HepG2 (cell line): Measurements from ENCODE around the gene SREBF1. TPM values are rescaled to one million over a fixed set of nuclear protein-coding genes. Genes with fewer than 3 reads are reported as not detected.
A peak's percentile ranks its signal among the peaks of the same experiment; 100 is the strongest.

Source experiments
- ARHGAP35 ChIP-seq: sonication (generic); formaldehyde crosslinking; IDR thresholded peaks from 2 replicates; pipeline ENCODE4 v1.9.0; 2022; ENCODE audit warnings: mild to moderate bottlenecking, inconsistent platforms, moderate library complexity, missing genetic modification reagents, borderline replicate concordance
- ARNT2 ChIP-seq: sonication (generic); formaldehyde crosslinking; IDR thresholded peaks from 2 replicates; pipeline ENCODE4 v1.8.0; 2022; ENCODE audit warnings: mild to moderate bottlenecking, low read depth, missing genetic modification reagents, moderate library complexity
- CBX5 ChIP-seq: sonication (generic); formaldehyde crosslinking; IDR thresholded peaks from 2 replicates; pipeline ENCODE4 v1.4.0; 2020; ENCODE audit warnings: missing genetic modification reagents, borderline replicate concordance
- CCAR2 ChIP-seq: fragments of 200-400 bp; formaldehyde crosslinking; optimal IDR thresholded peaks from 2 replicates; pipeline ENCODE3; 2018; ENCODE audit warnings: low read depth, mild to moderate bottlenecking, low read length, moderate library complexity
- GLI4 ChIP-seq: sonication (generic); formaldehyde crosslinking; IDR thresholded peaks from 2 replicates; pipeline ENCODE4 v1.5.1; 2020; ENCODE audit warnings: missing genetic modification reagents, mild to moderate bottlenecking, moderate library complexity, borderline replicate concordance
- GPN1 ChIP-seq: sonication (generic); formaldehyde crosslinking; IDR thresholded peaks from 2 replicates; pipeline ENCODE4 v1.5.1; 2020; ENCODE audit warnings: missing genetic modification reagents, borderline replicate concordance
- KLF15 ChIP-seq: sonication (generic); formaldehyde crosslinking; IDR thresholded peaks from 2 replicates; pipeline ENCODE4 v1.8.1; 2023; ENCODE audit warnings: borderline replicate concordance, mild to moderate bottlenecking, inconsistent platforms, missing genetic modification reagents, mixed read lengths
- MAZ ChIP-seq, 2 experiments: sonication (generic) in 1 of 2; formaldehyde crosslinking in 1 of 2; IDR thresholded peaks; 2 replicates each; pipeline versions ENCODE4 v1.5.0 to v1.6.1; 2012 to 2020; ENCODE audit warnings: low read depth in 2 of 2, mild to moderate bottlenecking in 2 of 2, borderline replicate concordance in 1 of 2, improper control_type of control experiment in 1 of 2, low read length in 1 of 2, missing genetic modification reagents in 1 of 2, moderate library complexity in 1 of 2
- PLRG1 ChIP-seq: fragments of 450-650 bp; conservative IDR thresholded peaks from 2 replicates; pipeline ENCODE4 v1.6.1; 2016
- REST ChIP-seq, 2 experiments: IDR thresholded peaks; 2 replicates each; pipeline ENCODE4 v1.6.1; 2011 to 2012; ENCODE audit warnings: low read length in 2 of 2, borderline replicate concordance in 1 of 2, low read depth in 1 of 2, mild to moderate bottlenecking in 1 of 2, moderate library complexity in 1 of 2
- RFXAP ChIP-seq: sonication (generic); formaldehyde crosslinking; IDR thresholded peaks from 2 replicates; pipeline ENCODE4 v1.4.0; 2020; ENCODE audit warnings: missing genetic modification reagents, borderline replicate concordance
- SKI ChIP-seq: fragments of 450-650 bp; IDR thresholded peaks from one replicate; pipeline ENCODE4 v1.6.1; 2018; ENCODE audit warnings: mild to moderate bottlenecking; ENCODE audit not compliant: partially characterized antibody
- SMAD3 ChIP-seq: sonication (generic); formaldehyde crosslinking; IDR thresholded peaks from 2 replicates; pipeline ENCODE4 v1.4.0; 2020; ENCODE audit warnings: missing genetic modification reagents
- SP1 ChIP-seq, 2 experiments: fragments of 450-650 bp in 1 of 2; sonication (generic) in 1 of 2; formaldehyde crosslinking in 1 of 2; IDR thresholded peaks; 2 replicates each; pipeline versions ENCODE4 v1.4.0 to v1.6.1; 2016 to 2020; ENCODE audit warnings: missing genetic modification reagents in 1 of 2
- ZNF260 ChIP-seq: sonication (generic); formaldehyde crosslinking; IDR thresholded peaks from 2 replicates; pipeline ENCODE4 v1.4.0; 2020; ENCODE audit warnings: missing genetic modification reagents, low read depth, mild to moderate bottlenecking, borderline replicate concordance
- ZNF282 ChIP-seq: fragments of 450-650 bp; IDR thresholded peaks from 2 replicates; pipeline ENCODE4 v1.6.1; 2018; ENCODE audit not compliant: partially characterized antibody
- ZNF383 ChIP-seq: sonication (generic); formaldehyde crosslinking; IDR thresholded peaks from 2 replicates; pipeline ENCODE4 v1.4.0; 2020; ENCODE audit warnings: missing genetic modification reagents, mild to moderate bottlenecking, borderline replicate concordance
- ZNF569 ChIP-seq: sonication (generic); formaldehyde crosslinking; IDR thresholded peaks from 2 replicates; pipeline ENCODE4 v1.5.0; 2020; ENCODE audit warnings: mild to moderate bottlenecking, missing genetic modification reagents, moderate library complexity, borderline replicate concordance
- ZNF660 ChIP-seq: sonication (generic); formaldehyde crosslinking; IDR thresholded peaks from 2 replicates; pipeline ENCODE4 v1.5.1; 2020; ENCODE audit warnings: mild to moderate bottlenecking, low read depth, missing genetic modification reagents, borderline replicate concordance
- ZNF775 ChIP-seq: sonication (generic); formaldehyde crosslinking; IDR thresholded peaks from 2 replicates; pipeline ENCODE4 v1.4.0; 2020; ENCODE audit warnings: missing genetic modification reagents, mild to moderate bottlenecking, moderate library complexity, borderline replicate concordance
- ZNF83 ChIP-seq: sonication (generic); formaldehyde crosslinking; IDR thresholded peaks from 2 replicates; pipeline ENCODE4 v1.4.0; 2020; ENCODE audit warnings: missing genetic modification reagents, mild to moderate bottlenecking, borderline replicate concordance
- polyA plus RNA-seq, 8 experiments: library from polyadenylated mRNA; depleted of rRNA in 3 of 8; stranded (reverse) in 7 of 8; unstranded in 1 of 8; fragments of >200 nt; fragmentation: Illumina TruSeq in 4 of 8; extraction: Trizol in 4 of 8; gene quantifications; 2 replicates each; pipeline versions ENCODE4 v1.2.1 to v1.2.3, GENCODE V29; 2011 to 2016; ENCODE audit warnings: low read depth in 4 of 8, missing spikeins in 1 of 8, mixed read lengths in 1 of 8; ENCODE audit not compliant: insufficient read depth in 1 of 8
- total RNA-seq, 5 experiments: library from RNA; depleted of rRNA; stranded (reverse); fragments of >200 nt; fragmentation: Illumina TruSeq; extraction: Trizol; gene quantifications; 2 replicates each; pipeline ENCODE4 v1.2.3, GENCODE V29; 2016; ENCODE audit warnings: low read depth in 1 of 5
- TF ChIP-seq, protein P1 (sequence below): sonication (generic); formaldehyde crosslinking; IDR thresholded peaks from 2 replicates; pipeline ENCODE4 v1.4.0; 2020; ENCODE audit warnings: missing genetic modification reagents, borderline replicate concordance
- TF ChIP-seq, protein P2 (sequence below): IDR thresholded peaks from 2 replicates; pipeline ENCODE4 v1.6.1; 2012; ENCODE audit warnings: inconsistent platforms

Gene SREBF1
- total and polyA plus RNA-seq, 2 of the 13 experiments (the other 11 are each of a cell fraction or from before 2014, with no cell fraction given) = 34.3 to 38.0 TPM

- TF ChIP-seq SKI (no peak), CBX5 (CRISPR knock-in tag) (peak; percentile 25; the same call in 1 of the 2 replicates), ARNT2 (no peak), GPN1 (CRISPR knock-in tag) (no peak), PLRG1 (no peak), ZNF260 (CRISPR knock-in tag) (no peak), CCAR2 (no peak), ZNF282 (no peak), GLI4 (CRISPR knock-in tag) (no peak), SP1 (IDR thresholded peaks at IDR 0.05) (no peak), SP1 (CRISPR knock-in tag; IDR thresholded peaks at IDR 0.05) (no peak), ZNF383 (CRISPR knock-in tag) (no peak), ARHGAP35 (no peak), ZNF775 (CRISPR knock-in tag) (no peak), ZNF660 (CRISPR knock-in tag) (no peak), ZNF569 (CRISPR knock-in tag) (no peak), REST (IDR thresholded peaks at IDR 0.05; ENCODE audit: borderline replicate concordance in 1 of 2, low read depth in 1 of 2, low read length in 2 of 2) (no peak), MAZ (IDR thresholded peaks at IDR 0.05; ENCODE audit: borderline replicate concordance, low read depth, low read length) (no peak), MAZ (CRISPR knock-in tag; IDR thresholded peaks at IDR 0.05; ENCODE audit: low read depth) (no peak), RFXAP (CRISPR knock-in tag) (no peak), KLF15 (no peak), SMAD3 (no peak), ZNF83 (CRISPR knock-in tag) (no peak)
- TF ChIP-seq, protein P1, sequence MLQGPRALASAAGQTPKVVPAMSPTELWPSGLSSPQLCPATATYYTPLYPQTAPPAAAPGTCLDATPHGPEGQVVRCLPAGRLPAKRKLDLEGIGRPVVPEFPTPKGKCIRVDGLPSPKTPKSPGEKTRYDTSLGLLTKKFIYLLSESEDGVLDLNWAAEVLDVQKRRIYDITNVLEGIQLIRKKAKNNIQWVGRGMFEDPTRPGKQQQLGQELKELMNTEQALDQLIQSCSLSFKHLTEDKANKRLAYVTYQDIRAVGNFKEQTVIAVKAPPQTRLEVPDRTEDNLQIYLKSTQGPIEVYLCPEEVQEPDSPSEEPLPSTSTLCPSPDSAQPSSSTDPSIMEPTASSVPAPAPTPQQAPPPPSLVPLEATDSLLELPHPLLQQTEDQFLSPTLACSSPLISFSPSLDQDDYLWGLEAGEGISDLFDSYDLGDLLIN (CRISPR knock-in tag) = no peak
- TF ChIP-seq, protein P2, sequence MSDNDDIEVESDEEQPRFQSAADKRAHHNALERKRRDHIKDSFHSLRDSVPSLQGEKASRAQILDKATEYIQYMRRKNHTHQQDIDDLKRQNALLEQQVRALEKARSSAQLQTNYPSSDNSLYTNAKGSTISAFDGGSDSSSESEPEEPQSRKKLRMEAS = peak; percentile 67
Measured at GRCh38 chr17:17849147-17849820, 12.5 kb upstream of the SREBF1 start (continued).
